ENCODE measurements around the gene LDAH.

The LDAH gene

GRCh38 chr2:20642055-20642971 lies 180.6 kb downstream of the LDAH start:
- peak overlapping the region in 1 of 2 donors; percentile 20 for H3K9ac ChIP-seq (ENCODE audit: low read depth in 1 of 2, low read length in 2 of 2)
- no peaks in the 10 kb centered on the region for H3K9me3 ChIP-seq (ENCODE audit: control insufficient read depth in 1 of 2, low read length in 2 of 2)
- no peak overlapping the region for H3K4me3 ChIP-seq (ENCODE audit: low read depth in 1 of 2, low read length in 2 of 2)
- peaks cover 13 to 57% of the 10 kb centered on the region in 2 donors for H3K36me3 ChIP-seq (ENCODE audit: control insufficient read depth in 1 of 2, insufficient read depth in 2 of 2, low read length in 2 of 2)
- no peaks in the 10 kb centered on the region for H3K27me3 ChIP-seq (ENCODE audit: control insufficient read depth in 1 of 2, insufficient read depth in 2 of 2, low read length in 2 of 2)
- no peaks in the 10 kb centered on the region for H3K4me1 ChIP-seq (ENCODE audit: control insufficient read depth in 1 of 2, insufficient read depth in 2 of 2, low read length in 2 of 2)
- H3K27ac ChIP-seq (ENCODE audit: low read depth, low read length), result peak overlapping the region; percentile 17

GRCh38 chr2:20641123-20641985 lies 181.5 kb downstream of the LDAH start:
- Histone ChIP-seq H3K27ac (ENCODE audit: low read depth, low read length) (peak overlapping the region; percentile 17), H3K9me3 (ENCODE audit: control insufficient read depth in 1 of 2, low read length in 2 of 2) (no peaks in the 10 kb centered on the region), H3K27me3 (ENCODE audit: control insufficient read depth in 1 of 2, insufficient read depth in 2 of 2, low read length in 2 of 2) (no peaks in the 10 kb centered on the region), H3K4me1 (ENCODE audit: control insufficient read depth in 1 of 2, insufficient read depth in 2 of 2, low read length in 2 of 2) (no peaks in the 10 kb centered on the region), H3K9ac (ENCODE audit: low read depth in 1 of 2, low read length in 2 of 2) (peak overlapping the region in 1 of 2 donors; percentile 44), H3K36me3 (ENCODE audit: control insufficient read depth in 1 of 2, insufficient read depth in 2 of 2, low read length in 2 of 2) (peaks cover 13 to 56% of the 10 kb centered on the region in 2 donors), H3K4me3 (ENCODE audit: low read depth in 1 of 2, low read length in 2 of 2) (no peak overlapping the region)

GRCh38 chr2:20640411-20641122 lies 182.3 kb downstream of the LDAH start:
- Histone ChIP-seq H3K27me3 (ENCODE audit: control insufficient read depth in 1 of 2, insufficient read depth in 2 of 2, low read length in 2 of 2) (no peaks in the 10 kb centered on the region), H3K27ac (ENCODE audit: low read depth, low read length) (no peak overlapping the region), H3K4me1 (ENCODE audit: control insufficient read depth in 1 of 2, insufficient read depth in 2 of 2, low read length in 2 of 2) (no peaks in the 10 kb centered on the region), H3K9ac (ENCODE audit: low read depth in 1 of 2, low read length in 2 of 2) (no peak overlapping the region), H3K9me3 (ENCODE audit: control insufficient read depth in 1 of 2, low read length in 2 of 2) (no peaks in the 10 kb centered on the region), H3K4me3 (ENCODE audit: low read depth in 1 of 2, low read length in 2 of 2) (no peak overlapping the region), H3K36me3 (ENCODE audit: control insufficient read depth in 1 of 2, insufficient read depth in 2 of 2, low read length in 2 of 2) (peaks cover 13 to 53% of the 10 kb centered on the region in 2 donors)

- Histone ChIP-seq H3K9me3 (ENCODE audit: control insufficient read depth in 1 of 2, low read length in 2 of 2) (no peaks in the 10 kb centered on the region), H3K27ac (ENCODE audit: low read depth, low read length) (no peak overlapping the region), H3K36me3 (ENCODE audit: control insufficient read depth in 1 of 2, insufficient read depth in 2 of 2, low read length in 2 of 2) (peaks cover 0 to 42% of the 10 kb centered on the region in 2 donors), H3K27me3 (ENCODE audit: control insufficient read depth in 1 of 2, insufficient read depth in 2 of 2, low read length in 2 of 2) (no peaks in the 10 kb centered on the region), H3K9ac (ENCODE audit: low read depth in 1 of 2, low read length in 2 of 2) (no peak overlapping the region), H3K4me3 (ENCODE audit: low read depth in 1 of 2, low read length in 2 of 2) (no peak overlapping the region), H3K4me1 (ENCODE audit: control insufficient read depth in 1 of 2, insufficient read depth in 2 of 2, low read length in 2 of 2) (peaks cover 4 to 6% of the 10 kb centered on the region in 2 donors)
Measured at GRCh38 chr2:20638646-20639430, 184.1 kb downstream of the LDAH start.

GRCh38 chr2:20638014-20638413 lies 184.9 kb downstream of the LDAH start:
- Histone ChIP-seq H3K9ac (ENCODE audit: low read depth in 1 of 2, low read length in 2 of 2) (no peak overlapping the region), H3K27ac (ENCODE audit: low read depth, low read length) (no peak overlapping the region), H3K4me1 (ENCODE audit: control insufficient read depth in 1 of 2, insufficient read depth in 2 of 2, low read length in 2 of 2) (peaks cover 4 to 15% of the 10 kb centered on the region in 2 donors), H3K9me3 (ENCODE audit: control insufficient read depth in 1 of 2, low read length in 2 of 2) (no peaks in the 10 kb centered on the region), H3K4me3 (ENCODE audit: low read depth in 1 of 2, low read length in 2 of 2) (no peak overlapping the region), H3K36me3 (ENCODE audit: control insufficient read depth in 1 of 2, insufficient read depth in 2 of 2, low read length in 2 of 2) (peaks cover 0 to 42% of the 10 kb centered on the region in 2 donors), H3K27me3 (ENCODE audit: control insufficient read depth in 1 of 2, insufficient read depth in 2 of 2, low read length in 2 of 2) (no peaks in the 10 kb centered on the region)

- no peak overlapping the region for H3K27ac ChIP-seq (ENCODE audit: low read depth, low read length)
- no peaks in the 10 kb centered on the region for H3K9me3 ChIP-seq (ENCODE audit: control insufficient read depth in 1 of 2, low read length in 2 of 2)
- H3K4me3 ChIP-seq (ENCODE audit: low read depth in 1 of 2, low read length in 2 of 2), result no peak overlapping the region
- no peak overlapping the region for H3K9ac ChIP-seq (ENCODE audit: low read depth in 1 of 2, low read length in 2 of 2)
- no peaks in the 10 kb centered on the region for H3K27me3 ChIP-seq (ENCODE audit: control insufficient read depth in 1 of 2, insufficient read depth in 2 of 2, low read length in 2 of 2)
- peaks cover 4 to 15% of the 10 kb centered on the region in 2 donors for H3K4me1 ChIP-seq (ENCODE audit: control insufficient read depth in 1 of 2, insufficient read depth in 2 of 2, low read length in 2 of 2)
- peaks cover 0 to 42% of the 10 kb centered on the region in 2 donors for H3K36me3 ChIP-seq (ENCODE audit: control insufficient read depth in 1 of 2, insufficient read depth in 2 of 2, low read length in 2 of 2)
Measured at GRCh38 chr2:20637147-20637546, 185.8 kb downstream of the LDAH start.

- Histone ChIP-seq H3K4me3 (ENCODE audit: low read depth in 1 of 2, low read length in 2 of 2) (no peak overlapping the region), H3K27me3 (ENCODE audit: control insufficient read depth in 1 of 2, insufficient read depth in 2 of 2, low read length in 2 of 2) (no peaks in the 10 kb centered on the region), H3K9me3 (ENCODE audit: control insufficient read depth in 1 of 2, low read length in 2 of 2) (no peaks in the 10 kb centered on the region), H3K9ac (ENCODE audit: low read depth in 1 of 2, low read length in 2 of 2) (no peak overlapping the region), H3K36me3 (ENCODE audit: control insufficient read depth in 1 of 2, insufficient read depth in 2 of 2, low read length in 2 of 2) (peaks cover 0 to 31% of the 10 kb centered on the region in 2 donors), H3K27ac (ENCODE audit: low read depth, low read length) (no peak overlapping the region), H3K4me1 (ENCODE audit: control insufficient read depth in 1 of 2, insufficient read depth in 2 of 2, low read length in 2 of 2) (peaks cover 4 to 15% of the 10 kb centered on the region in 2 donors)
Measured at GRCh38 chr2:20635675-20636584, 187.0 kb downstream of the LDAH start.

- no peak overlapping the region for H3K27ac ChIP-seq (ENCODE audit: low read depth, low read length)
- no peaks in the 10 kb centered on the region for H3K27me3 ChIP-seq (ENCODE audit: control insufficient read depth in 1 of 2, insufficient read depth in 2 of 2, low read length in 2 of 2)
- peaks cover 0 to 23% of the 10 kb centered on the region in 2 donors for H3K36me3 ChIP-seq (ENCODE audit: control insufficient read depth in 1 of 2, insufficient read depth in 2 of 2, low read length in 2 of 2)
- H3K9me3 ChIP-seq (ENCODE audit: control insufficient read depth in 1 of 2, low read length in 2 of 2), result no peaks in the 10 kb centered on the region
- H3K4me1 ChIP-seq (ENCODE audit: control insufficient read depth in 1 of 2, insufficient read depth in 2 of 2, low read length in 2 of 2), result peaks cover 4 to 15% of the 10 kb centered on the region in 2 donors
- no peak overlapping the region for H3K4me3 ChIP-seq (ENCODE audit: low read depth in 1 of 2, low read length in 2 of 2)
- no peak overlapping the region for H3K9ac ChIP-seq (ENCODE audit: low read depth in 1 of 2, low read length in 2 of 2)
Measured at GRCh38 chr2:20635113-20635510, 187.8 kb downstream of the LDAH start.

Measured in duodenal mucosa (tissue), 2 donors.